ENCODE results near the gene CLDN24.

Gene CLDN24

GRCh38 chr4:183320211-183321059, 1.8 kb downstream of the CLDN24 start, which contains the start of gene CLDN22:
CLDN22 (minus strand) TSS chr4:183320276; CDS start chr4:183320218, 58 bp downstream.
- DNase-seq, result no peak

GRCh38 chr4:183318656-183319055, 3.6 kb downstream of the CLDN24 start:
- no peak for DNase-seq

- DNase-seq, result no peak
These were observed 7.4 kb downstream of the CLDN24 start for GRCh38 chr4:183314806-183315205.

GRCh38 chr4:183314336-183314735, 7.9 kb downstream of the CLDN24 start:
- DNase-seq, result no peak

GRCh38 chr4:183312841-183313240, 9.4 kb downstream of the CLDN24 start:
- DNase-seq, result no peak

- no peak for DNase-seq
These were observed 15.4 kb downstream of the CLDN24 start for GRCh38 chr4:183306811-183307210.

- no peak for DNase-seq
These were observed 17.7 kb downstream of the CLDN24 start for GRCh38 chr4:183304538-183304937.

GRCh38 chr4:183304067-183304466, 18.2 kb downstream of the CLDN24 start:
- no peak for DNase-seq

- DNase-seq, result no peak
These were observed 18.9 kb downstream of the CLDN24 start for GRCh38 chr4:183303301-183303700.

- DNase-seq, result no peak
These were observed 21.6 kb downstream of the CLDN24 start for GRCh38 chr4:183300655-183301054.

GRCh38 chr4:183300070-183300469, 22.2 kb downstream of the CLDN24 start:
- DNase-seq, result no peak

- no peak for DNase-seq
These were observed 22.8 kb downstream of the CLDN24 start for GRCh38 chr4:183299464-183299863.

GRCh38 chr4:183297675-183298074, 24.6 kb downstream of the CLDN24 start:
- no peak for DNase-seq

- no peak for DNase-seq
These were observed 26.5 kb downstream of the CLDN24 start for GRCh38 chr4:183295711-183296110.

GRCh38 chr4:183291070-183291469, 31.2 kb downstream of the CLDN24 start:
- no peak for DNase-seq

GRCh38 chr4:183289688-183290087, 32.5 kb downstream of the CLDN24 start:
- no peak for DNase-seq

GRCh38 chr4:183288955-183289354, 33.3 kb downstream of the CLDN24 start:
- DNase-seq, result no peak

- DNase-seq, result no peak
These were observed 34.5 kb downstream of the CLDN24 start for GRCh38 chr4:183287677-183288076.

GRCh38 chr4:183287309-183287659, 34.9 kb downstream of the CLDN24 start:
- DNase-seq, result no peak

GRCh38 chr4:183286590-183287308, 35.5 kb downstream of the CLDN24 start:
- no peak for DNase-seq

- DNase-seq, result no peak
These were observed 36.3 kb downstream of the CLDN24 start for GRCh38 chr4:183285886-183286285.

- no peak for DNase-seq
These were observed 37.3 kb downstream of the CLDN24 start for GRCh38 chr4:183284965-183285364.

GRCh38 chr4:183284258-183284785, 37.9 kb downstream of the CLDN24 start:
- DNase-seq, result no peak

GRCh38 chr4:183276106-183276505, 46.1 kb downstream of the CLDN24 start:
- no peak for DNase-seq

All from activated T-cell treated with anti-CD3 and anti-CD28 coated beads for 4 hours (primary cell).